Left lung (tissue), 10 donors: ENCODE measurements around the gene VTI1A. TPM values are rescaled to one million over a fixed set of nuclear protein-coding genes. Genes with fewer than 3 reads are reported as not detected.
A peak's percentile ranks its signal among the peaks of the same experiment; 100 is the strongest.

Experiments
- ATAC-seq: fragments of 200-7000 bp; cut with Tn5 transposase; one replicate; pipeline ENCODE4 v1.9.1; 2020; ENCODE audit warnings: moderate library complexity
- DNase-seq, 4 donors: peaks; one replicate each; pipeline ENCODE4 v3.0.0-alpha.2; 2013 to 2020
- H3K27ac ChIP-seq, 2 donors: fragments of 200-600 bp; sonication (generic) in 1 of 2; one replicate each; pipeline versions ENCODE4 v1.5.0 to v1.8.0; 2020 to 2021
- H3K27me3 ChIP-seq, 2 donors: fragments of 200-600 bp; sonication (generic) in 1 of 2; one replicate each; pipeline versions ENCODE4 v1.5.0 to v1.8.0; 2020 to 2021
- H3K36me3 ChIP-seq, 2 donors: fragments of 200-600 bp; sonication (generic) in 1 of 2; one replicate each; pipeline versions ENCODE4 v1.5.0 to v1.8.0; 2020 to 2021
- H3K4me1 ChIP-seq, 2 donors: fragments of 200-600 bp; one replicate each; pipeline ENCODE4 v1.8.0; 2021
- H3K4me3 ChIP-seq, 2 donors: fragments of 200-600 bp; sonication (generic) in 1 of 2; one replicate each; pipeline versions ENCODE4 v1.5.0 to v1.8.0; 2020 to 2021; ENCODE audit warnings: mild to moderate bottlenecking in 1 of 2
- H3K9me3 ChIP-seq, 2 donors: fragments of 200-600 bp; sonication (generic) in 1 of 2; one replicate each; pipeline versions ENCODE4 v1.5.0 to v1.8.0; 2020 to 2021
- CTCF ChIP-seq, 2 donors: fragments of 200-600 bp; sonication (generic) in 1 of 2; IDR thresholded peaks; one replicate each; pipeline versions ENCODE4 v1.5.0 to v1.8.0; 2021; ENCODE audit warnings: antibody characterized with exemption in 2 of 2
- intact Hi-C, 2 donors: fragments of 100-400 bp; cut with DNase I; formaldehyde crosslinking; loops; one replicate each; pipeline versions ENCODE4 v1.11.2 to v1.14.2; 2022
- polyA plus RNA-seq, 6 donors: library from polyadenylated mRNA; unstranded; fragments of 120-200 nt; gene quantifications; one replicate each; pipeline ENCODE4 v1.2.1, GENCODE V29; 2013; ENCODE audit not compliant: insufficient read length in 6 of 6
- total RNA-seq, 2 donors: library from RNA; stranded (reverse); fragmentation: NEBNext Ultra II Directional; extraction: Animal tissue kit (Norgen Biotek cat#: 25700); gene quantifications; one replicate each; pipeline ENCODE4 v1.2.1, GENCODE V29; 2021
- donor health status: DM: no; HTN: yes; CAD: no.
- donor health status: DM: no; HTN: no; CAD: no.

VTI1A gene
- total and polyA plus RNA-seq, 8 donors: 13.6 to 39.0 (median 17.7) TPM

- H3K4me3 ChIP-seq: no peak overlapping the region
- no peaks in the 10 kb centered on the region for H3K4me1 ChIP-seq
- TF ChIP-seq CTCF (IDR thresholded peaks at IDR 0.05): no peak
- no peak for DNase-seq
- no peaks in the 10 kb centered on the region for H3K9me3 ChIP-seq
- H3K27me3 ChIP-seq: no peaks in the 10 kb centered on the region
- peak; percentile 15 for ATAC-seq
- intact Hi-C loops: no loop called here
- no peaks in the 10 kb centered on the region for H3K36me3 ChIP-seq
- no peak overlapping the region for H3K27ac ChIP-seq
Measured at GRCh38 chr10:112750427-112751167, 303.6 kb downstream of the VTI1A start.

- Histone ChIP-seq H3K4me3 (no peak overlapping the region), H3K36me3 (no peaks in the 10 kb centered on the region), H3K4me1 (no peaks in the 10 kb centered on the region), H3K27me3 (no peaks in the 10 kb centered on the region), H3K9me3 (no peaks in the 10 kb centered on the region), H3K27ac (no peak overlapping the region)
- DNase-seq (no peak), ATAC-seq (no peak)
- TF ChIP-seq CTCF (IDR thresholded peaks at IDR 0.05): no peak
- intact Hi-C loops: no loop called here
Measured at GRCh38 chr10:112751651-112752050, 304.6 kb downstream of the VTI1A start.

- ATAC-seq (no peak), DNase-seq (no peak)
- H3K9me3 ChIP-seq: no peaks in the 10 kb centered on the region
- H3K36me3 ChIP-seq: no peaks in the 10 kb centered on the region
- no peak overlapping the region for H3K27ac ChIP-seq
- TF ChIP-seq CTCF (IDR thresholded peaks at IDR 0.05): no peak
- H3K4me3 ChIP-seq: no peak overlapping the region
- intact Hi-C loops: no loop called here
- no peaks in the 10 kb centered on the region for H3K27me3 ChIP-seq
- H3K4me1 ChIP-seq: no peaks in the 10 kb centered on the region
Measured at GRCh38 chr10:112752288-112752687, 305.3 kb downstream of the VTI1A start.

DNA sequence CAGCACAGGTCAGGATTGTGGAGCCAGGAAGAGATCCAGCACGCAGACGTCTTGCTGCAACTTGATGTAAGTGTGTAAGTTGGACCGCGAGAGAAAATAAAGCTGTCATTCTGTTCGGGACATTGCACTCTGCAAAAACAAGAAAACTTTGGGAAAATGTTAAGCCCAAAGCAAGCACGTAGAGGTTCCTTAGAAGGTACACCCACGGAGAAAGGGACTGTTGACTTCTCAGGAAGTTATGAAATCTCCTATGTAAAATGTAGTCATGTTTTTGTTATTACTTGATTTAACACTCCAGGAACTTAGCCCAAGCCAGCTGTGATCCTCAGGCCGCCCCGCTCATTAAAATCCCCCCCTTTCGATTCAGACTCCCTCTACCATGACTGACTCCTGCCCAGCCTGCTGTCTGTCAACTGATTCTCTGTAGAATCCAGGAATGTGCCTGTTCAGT lies 307.0 kb downstream of the VTI1A start:
- Histone ChIP-seq H3K27me3 (no peaks in the 10 kb centered on the region), H3K4me1 (no peaks in the 10 kb centered on the region), H3K27ac (no peak overlapping the region), H3K4me3 (no peak overlapping the region), H3K9me3 (no peaks in the 10 kb centered on the region), H3K36me3 (no peaks in the 10 kb centered on the region)
- TF ChIP-seq CTCF (IDR thresholded peaks at IDR 0.05): no peak
- no peak for DNase-seq
- intact Hi-C loops: no loop called here
- no peak for ATAC-seq

GRCh38 chr10:112755446-112756234 lies 308.6 kb downstream of the VTI1A start:
- Histone ChIP-seq H3K9me3 (no peaks in the 10 kb centered on the region), H3K27ac (no peak overlapping the region), H3K4me1 (no peaks in the 10 kb centered on the region), H3K36me3 (no peaks in the 10 kb centered on the region), H3K27me3 (no peaks in the 10 kb centered on the region), H3K4me3 (no peak overlapping the region)
- TF ChIP-seq CTCF (IDR thresholded peaks at IDR 0.05): no peak
- intact Hi-C loops: no loop called here
- ATAC-seq: no peak
- DNase-seq: no peak
